ENCODE measurements around the gene ATP6V1G1.
"Not testable (repeated sequence)": the region's sequence is repeated elsewhere in the genome, so short reads cannot be mapped to it uniquely, and the experiment has no call there.

Gene ATP6V1G1

DNA sequence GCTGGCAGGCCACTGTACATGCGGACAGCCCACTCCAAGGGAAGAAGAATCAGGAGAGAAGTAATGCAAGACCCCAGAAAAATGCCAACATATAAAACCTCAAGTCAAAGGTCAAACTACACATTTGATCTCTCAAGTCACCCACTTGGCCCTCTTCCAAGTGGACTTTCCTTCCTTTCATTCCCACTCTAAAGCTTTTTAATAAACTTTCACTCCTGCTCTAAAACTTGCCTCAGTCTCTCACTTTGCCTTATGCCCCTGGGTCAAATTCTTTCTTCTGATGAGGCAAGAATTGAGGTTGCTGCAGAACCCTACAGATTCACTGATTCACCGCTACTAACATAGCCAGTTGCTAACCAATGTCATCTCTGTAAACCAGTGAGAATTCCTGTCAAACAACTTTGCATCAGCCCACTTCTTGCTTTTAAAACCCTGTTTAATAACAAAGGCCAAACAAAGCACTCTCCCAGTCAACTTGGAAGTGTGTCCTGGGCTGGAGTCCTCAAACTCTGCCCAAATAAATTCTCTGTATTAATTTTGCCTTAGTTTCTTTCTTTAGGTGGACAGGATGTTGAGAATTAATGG lies 6.9 kb upstream of the ATP6V1G1 start:
- no peak for DNase-seq

- no peak for DNase-seq
Observed at GRCh38 chr9:114583371-114584155, 4.0 kb upstream of the ATP6V1G1 start.

- no peak for DNase-seq
Observed at GRCh38 chr9:114588210-114588609, 641 bp downstream of the ATP6V1G1 start.

DNA sequence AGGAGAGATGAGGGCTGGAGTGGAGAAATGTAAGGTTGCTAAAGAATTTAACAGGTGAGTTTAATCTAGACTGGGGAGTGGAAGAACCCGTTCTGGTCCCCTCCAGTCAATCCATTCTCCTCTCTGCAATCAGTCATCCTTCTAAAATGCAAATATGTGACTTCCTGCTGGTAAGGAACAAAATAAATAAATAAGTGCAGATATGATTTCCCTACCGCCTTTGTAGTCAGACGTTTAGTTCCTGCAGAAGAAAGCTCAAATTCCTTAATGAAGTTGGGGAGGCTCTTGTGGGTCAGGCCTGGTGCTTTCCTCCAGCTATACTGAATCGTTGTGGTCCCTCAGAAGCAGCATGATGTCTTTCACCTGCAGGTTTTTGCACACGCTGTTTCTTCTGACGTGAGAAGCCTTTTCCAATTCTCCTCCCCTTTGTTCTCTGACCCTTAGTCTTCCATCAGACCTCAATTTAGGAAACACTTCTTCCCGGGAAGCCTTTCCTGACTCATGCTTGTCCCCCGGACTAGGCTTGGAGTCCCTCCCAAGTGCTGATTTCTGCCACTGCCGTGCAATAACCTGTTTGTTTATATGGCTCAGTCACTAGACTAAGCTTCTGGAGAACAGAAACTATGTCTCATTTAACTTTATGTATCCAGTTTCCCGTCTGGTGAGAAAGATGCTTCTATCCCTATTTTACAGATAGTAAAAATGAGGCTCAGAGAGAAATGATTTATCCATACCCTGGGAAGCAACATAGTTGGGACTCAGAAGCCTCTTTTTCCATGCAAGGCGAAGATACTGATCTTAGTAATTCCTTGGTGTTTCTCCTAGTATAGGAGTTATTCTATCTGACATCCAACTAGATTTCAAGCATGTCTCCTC lies 1.3 kb downstream of the ATP6V1G1 start:
- DNase-seq: no peak

DNA sequence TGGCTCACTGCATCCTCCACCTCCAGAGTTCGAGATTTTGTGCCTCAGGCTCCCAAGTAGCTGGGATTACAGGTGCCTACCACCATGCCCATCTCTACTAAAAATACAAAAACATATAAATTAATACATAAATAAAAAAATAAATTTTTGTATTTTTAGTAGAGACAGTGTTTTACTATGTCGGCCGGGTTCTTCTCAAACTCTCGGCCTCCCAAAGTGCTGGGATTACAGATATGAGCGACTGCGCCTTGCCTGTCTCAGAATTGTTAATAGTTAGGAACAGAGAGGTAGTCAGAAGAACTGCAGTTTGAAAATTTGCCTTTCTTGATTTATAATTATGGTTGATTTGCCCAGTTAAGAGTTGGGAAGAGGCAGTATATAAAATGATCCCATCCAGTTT lies 2.8 kb downstream of the ATP6V1G1 start:
- DNase-seq: no peak

- no peak for DNase-seq
Observed at GRCh38 chr9:114591291-114591787, 3.8 kb downstream of the ATP6V1G1 start.

DNA sequence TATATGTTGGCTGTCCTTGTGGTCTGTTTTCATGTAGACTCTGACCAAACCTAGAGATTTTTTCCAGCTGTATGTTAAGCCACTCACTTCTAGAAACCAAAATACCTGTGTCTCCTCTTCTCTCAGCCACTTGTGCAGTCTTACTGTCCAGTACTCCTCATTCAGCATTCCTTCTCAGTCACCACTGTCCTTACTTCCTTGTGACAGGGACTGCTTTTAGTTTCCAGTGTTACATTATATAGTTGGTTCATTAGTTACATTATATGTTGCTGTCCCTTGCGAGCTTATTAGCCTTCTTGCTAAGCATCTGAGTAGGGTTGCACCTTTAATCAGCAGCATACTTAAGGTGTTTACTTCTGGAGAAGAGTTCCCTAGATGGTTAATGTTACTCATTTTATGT lies 4.3 kb downstream of the ATP6V1G1 start:
- no peak for DNase-seq

DNA sequence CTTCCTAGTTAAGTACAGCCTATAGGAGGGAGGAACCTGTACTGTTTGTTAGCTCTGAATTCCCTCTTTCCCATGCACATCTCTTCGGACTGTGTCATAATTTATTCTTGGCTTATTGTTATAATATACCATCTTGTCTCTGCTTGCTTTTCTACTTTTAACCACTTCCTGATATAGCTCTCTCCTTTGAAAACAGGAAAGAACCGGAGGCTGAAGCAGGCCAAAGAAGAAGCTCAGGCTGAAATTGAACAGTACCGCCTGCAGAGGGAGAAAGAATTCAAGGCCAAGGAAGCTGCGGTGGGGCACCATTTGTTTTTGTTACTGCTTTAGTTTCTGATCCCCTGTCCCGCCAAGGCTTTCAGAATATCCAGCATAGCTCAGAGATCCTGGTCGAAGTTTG lies 4.8 kb downstream of the ATP6V1G1 start:
- no peak for DNase-seq

GRCh38 chr9:114594136-114594535 lies 6.6 kb downstream of the ATP6V1G1 start:
- DNase-seq: no peak

GRCh38 chr9:114600502-114601248 lies 13.1 kb downstream of the ATP6V1G1 start:
- DNase-seq: not testable (repeated sequence)

DNA sequence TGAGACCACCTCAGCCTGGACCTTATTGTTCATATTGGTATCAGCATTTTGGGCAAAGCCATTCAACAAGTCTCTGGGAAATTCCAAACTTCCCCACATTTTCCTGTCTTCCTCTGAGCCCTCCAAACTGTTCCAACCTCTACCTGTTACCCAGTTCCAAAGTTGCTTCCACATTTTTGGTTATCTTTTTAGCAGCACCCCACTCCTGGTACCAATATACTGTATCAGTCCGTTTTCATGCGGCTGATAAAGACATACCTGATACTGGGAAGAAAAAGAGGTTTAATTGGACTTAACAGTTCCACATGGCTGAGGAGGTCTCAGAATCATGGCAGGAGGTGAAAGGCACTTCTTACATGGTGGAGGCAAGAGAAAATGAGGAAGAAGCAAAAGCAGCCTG lies 14.2 kb downstream of the ATP6V1G1 start:
- DNase-seq: not testable (repeated sequence)

DNA sequence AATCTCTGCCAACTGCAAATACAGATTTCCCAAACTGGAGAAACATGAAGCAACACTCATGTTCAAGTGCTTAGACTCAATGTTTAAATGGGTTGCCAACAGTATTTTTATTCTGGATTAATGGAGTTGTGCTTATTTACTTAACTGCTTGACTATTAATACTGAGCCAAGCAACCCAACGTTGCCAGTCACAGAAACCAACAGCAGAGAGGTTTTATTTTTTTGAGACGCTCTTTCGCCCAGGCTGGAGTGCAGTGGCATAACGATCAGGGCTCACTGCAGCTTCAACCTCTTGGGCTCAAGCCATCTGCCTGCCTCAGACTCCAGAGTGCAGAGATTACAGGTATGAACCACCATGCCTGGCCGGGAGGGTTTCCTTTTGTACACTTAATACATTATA lies 15.1 kb downstream of the ATP6V1G1 start:
- DNase-seq: no peak

GRCh38 chr9:114603248-114603647 lies 15.7 kb downstream of the ATP6V1G1 start:
- DNase-seq: no peak

DNA sequence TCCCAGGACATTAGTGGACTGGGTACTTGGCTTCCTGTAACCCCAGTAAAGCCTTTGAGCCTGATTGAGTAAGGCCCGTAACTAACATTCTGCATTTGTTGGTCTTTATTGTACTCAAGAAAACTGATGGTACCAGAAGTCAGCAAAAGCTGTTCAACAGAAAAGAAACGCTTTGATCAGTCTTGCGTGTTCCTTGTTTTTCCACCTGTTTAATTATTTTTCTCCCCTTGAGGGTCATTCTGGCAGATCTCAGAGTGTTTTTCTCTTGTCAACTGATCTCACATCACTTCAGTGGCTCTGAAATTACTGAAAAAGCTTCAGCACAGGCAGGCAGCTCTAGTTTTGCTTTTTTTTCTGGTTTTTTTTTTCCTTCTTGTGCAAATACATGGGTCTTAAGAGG lies 17.4 kb downstream of the ATP6V1G1 start:
- no peak for DNase-seq

GRCh38 chr9:114606068-114606467 lies 18.5 kb downstream of the ATP6V1G1 start:
- DNase-seq: no peak

- DNase-seq: no peak
Observed at GRCh38 chr9:114606597-114607207, 19.1 kb downstream of the ATP6V1G1 start.

- no peak for DNase-seq
Observed at GRCh38 chr9:114607671-114608524, 20.3 kb downstream of the ATP6V1G1 start.

DNA sequence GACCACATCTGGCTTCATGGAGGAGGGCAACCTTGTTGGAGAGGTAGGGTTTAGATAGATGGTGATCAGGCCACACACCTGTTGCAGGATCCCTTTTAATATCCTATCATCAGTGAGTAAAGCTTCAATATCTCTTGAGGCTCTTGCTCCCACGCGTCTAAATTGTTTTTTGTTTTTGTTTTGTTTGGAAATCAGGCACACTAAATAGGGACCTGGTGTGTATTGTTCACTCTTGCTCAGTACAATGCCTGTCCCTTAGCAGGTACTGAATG lies 20.9 kb downstream of the ATP6V1G1 start:
- DNase-seq: no peak

- peak; percentile 59 to 70 for DNase-seq
Observed at GRCh38 chr9:114611516-114612271, 24.1 kb downstream of the ATP6V1G1 start.

GRCh38 chr9:114612272-114612923 lies 24.8 kb downstream of the ATP6V1G1 start:
- peak in 1 of 2 experiments; percentile 20 for DNase-seq

All from NCI-H524 (cell line).